IMR-90 (cell line): ENCODE data around the gene GAS2L2. TPM values are rescaled to one million over a fixed set of nuclear protein-coding genes. Genes with fewer than 3 reads are reported as not detected.

Experiments used
- ATAC-seq: fragments of 200-7000 bp; cut with Tn5 transposase; 2 replicates; pipeline ENCODE4 v1.9.1; 2020; ENCODE audit warnings: low read depth, mild to moderate bottlenecking, moderate library complexity
- BruUV-seq: library from RNA; stranded (reverse); fragments of 400-500 nt; replicated peaks from 2 replicates; lab custom pipeline; 2021; lab: Mats Ljungman, UMichigan
- CTCF ChIA-PET: fragments of 300-600 bp; formaldehyde crosslinking; extraction: SDS; loops from one replicate; lab custom pipeline; 2021; ENCODE audit warnings: antibody characterized with exemption; lab: Yijun Ruan, JAX
- POLR2A ChIA-PET: fragments of 300-600 bp; sonication (Branson Sonifier 250); formaldehyde crosslinking; loops from one replicate; lab custom pipeline; 2022; ENCODE audit warnings: antibody characterized with exemption; ENCODE audit not compliant: unreplicated experiment; lab: Charles Lee
- DNase-seq: peaks from one replicate; pipeline ENCODE4 v3.0.0; 2013
- H2AFZ ChIP-seq: replicated peaks from 2 replicates; pipeline ENCODE3; 2013; ENCODE audit warnings: low read length, mild to moderate bottlenecking; ENCODE audit not compliant: poor library complexity
- H2AK5ac ChIP-seq: 2 replicates; pipeline ENCODE4 v1.6.1; 2013; ENCODE audit warnings: low read depth, low read length, inconsistent platforms
- H2AK9ac ChIP-seq: replicated peaks from 2 replicates; pipeline ENCODE3; 2013; ENCODE audit warnings: mild to moderate bottlenecking, low read depth, low read length, moderate library complexity; ENCODE audit not compliant: poor library complexity
- H2BK120ac ChIP-seq: 2 replicates; pipeline ENCODE4 v1.6.1; 2013; ENCODE audit warnings: low read depth, low read length, inconsistent platforms
- H2BK15ac ChIP-seq: 3 replicates; pipeline ENCODE4 v1.6.1; 2013; ENCODE audit warnings: low read depth, low read length, inconsistent platforms
- H2BK20ac ChIP-seq: 2 replicates; pipeline ENCODE4 v1.6.1; 2013; ENCODE audit warnings: low read depth, mild to moderate bottlenecking, inconsistent platforms, low read length, moderate library complexity
- H2BK5ac ChIP-seq: 2 replicates; pipeline ENCODE4 v1.6.1; 2013; ENCODE audit warnings: mild to moderate bottlenecking, low read depth, low read length, inconsistent platforms; ENCODE audit not compliant: poor library complexity, severe bottlenecking
- H3K14ac ChIP-seq: replicated peaks from 2 replicates; pipeline ENCODE4 v1.6.1; 2013; ENCODE audit warnings: low read depth, low read length, inconsistent platforms
- H3K18ac ChIP-seq: 2 replicates; pipeline ENCODE4 v1.6.1; 2013; ENCODE audit warnings: low read depth, low read length, control low read depth
- H3K23ac ChIP-seq: 2 replicates; pipeline ENCODE4 v1.6.1; 2013; ENCODE audit warnings: low read depth, low read length, inconsistent platforms
- H3K27ac ChIP-seq: 2 replicates; pipeline ENCODE4 v1.5.1; 2013; ENCODE audit warnings: mild to moderate bottlenecking, control low read depth, low read length; ENCODE audit not compliant: insufficient read depth
- H3K27me3 ChIP-seq: 2 replicates; pipeline ENCODE4 v1.6.1; 2013; ENCODE audit warnings: low read length; ENCODE audit not compliant: control insufficient read depth, insufficient read depth
- H3K36me3 ChIP-seq: 2 replicates; pipeline ENCODE4 v1.6.1; 2013; ENCODE audit warnings: low read length, mixed read lengths; ENCODE audit not compliant: control insufficient read depth, insufficient read depth
- H3K4ac ChIP-seq: 2 replicates; pipeline ENCODE4 v1.6.1; 2013; ENCODE audit warnings: low read depth, low read length, inconsistent platforms
- H3K4me1 ChIP-seq: 2 replicates; pipeline ENCODE4 v1.6.1; 2013; ENCODE audit warnings: low read length, mixed read lengths; ENCODE audit not compliant: control insufficient read depth, insufficient read depth
- H3K4me2 ChIP-seq: 2 replicates; pipeline ENCODE4 v1.6.1; 2013; ENCODE audit warnings: low read depth, mild to moderate bottlenecking, control low read depth, low read length, moderate library complexity
- H3K4me3 ChIP-seq: 2 replicates; pipeline ENCODE4 v1.5.1; 2013; ENCODE audit warnings: low read depth, mild to moderate bottlenecking, control low read depth, low read length, moderate library complexity; ENCODE audit not compliant: insufficient read depth
- H3K56ac ChIP-seq: 2 replicates; pipeline ENCODE4 v1.6.1; 2013; ENCODE audit warnings: low read length, inconsistent platforms; ENCODE audit not compliant: insufficient read depth; ENCODE audit errors: extremely low read depth
- H3K79me1 ChIP-seq, 2 experiments: 2 replicates each; pipeline ENCODE4 v1.6.1; 2013; ENCODE audit warnings: low read length in 2 of 2, inconsistent platforms in 1 of 2, low read depth in 1 of 2
- H3K9ac ChIP-seq: 2 replicates; pipeline ENCODE4 v1.6.1; 2013; ENCODE audit warnings: low read depth, low read length, control low read depth
- H3K9me1 ChIP-seq: 2 replicates; pipeline ENCODE4 v1.6.1; 2013; ENCODE audit warnings: low read length, inconsistent platforms; ENCODE audit not compliant: insufficient read depth
- H3K9me3 ChIP-seq: 2 replicates; pipeline ENCODE4 v1.6.1; 2013; ENCODE audit warnings: low read length; ENCODE audit not compliant: control insufficient read depth, insufficient read depth
- H4K20me1 ChIP-seq: 2 replicates; pipeline ENCODE4 v1.6.1; 2013; ENCODE audit warnings: low read length, inconsistent platforms; ENCODE audit not compliant: insufficient read depth
- H4K5ac ChIP-seq: 2 replicates; pipeline ENCODE4 v1.6.1; 2013; ENCODE audit warnings: mild to moderate bottlenecking, low read depth, low read length, control low read depth
- H4K8ac ChIP-seq, 2 experiments: 2 replicates each; pipeline ENCODE4 v1.6.1; 2013; ENCODE audit warnings: low read depth in 2 of 2, low read length in 2 of 2, control low read depth in 1 of 2, inconsistent platforms in 1 of 2
- H4K91ac ChIP-seq: 2 replicates; pipeline ENCODE4 v1.6.1; 2013; ENCODE audit warnings: low read depth, low read length, inconsistent platforms; ENCODE audit not compliant: insufficient read depth
- CEBPB ChIP-seq: IDR thresholded peaks from 2 replicates; pipeline ENCODE4 v1.6.1; 2012; ENCODE audit warnings: low read depth, low read length, improper control_type of control experiment
- CHD1 ChIP-seq: IDR thresholded peaks from 2 replicates; pipeline ENCODE4 v1.6.1; 2012; ENCODE audit warnings: low read depth, low read length, improper control_type of control experiment
- MAFK ChIP-seq: IDR thresholded peaks from 2 replicates; pipeline ENCODE4 v1.6.1; 2012; ENCODE audit warnings: low read depth, low read length, improper control_type of control experiment
- MAZ ChIP-seq: IDR thresholded peaks from 2 replicates; pipeline ENCODE4 v1.6.1; 2012; ENCODE audit warnings: low read depth, mild to moderate bottlenecking, low read length, improper control_type of control experiment, moderate library complexity, borderline replicate concordance
- WGBS, 2 experiments: methylation state at CpG; one replicate each; pipeline versions ENCODE4 v1.1.5 to v1.1.7; 2013; ENCODE audit warnings: missing lambda C conversion rate in 2 of 2; ENCODE audit not compliant: insufficient read length in 1 of 2; ENCODE audit errors: extremely low coverage in 2 of 2; 5-methylcytosine and 5-hydroxymethylcytosine counted together
- dilution Hi-C: fragments of 300-500 bp; cut with HindIII; formaldehyde crosslinking; loops from one replicate; pipeline ENCODE4 v1.14.3; 2018; ENCODE audit warnings: low sequenced_read_pairs; ENCODE audit not compliant: unreplicated experiment
- in situ Hi-C: fragments of 300-500 bp; cut with MboI; formaldehyde crosslinking; loops from 3 replicates; pipeline ENCODE4 v1.14.3; 2019; ENCODE audit warnings: low sequenced_read_pairs, inconsistent platforms, mixed read lengths
- intact Hi-C: fragments of 100-400 bp; cut with micrococcal nuclease; formaldehyde crosslinking; loops from 2 replicates; pipeline ENCODE4 v1.10.0; 2022
- polyA plus RNA-seq, 3 experiments: library from polyadenylated mRNA; depleted of rRNA; stranded (reverse); fragments of >200 nt; gene quantifications; 2 replicates each; pipeline ENCODE4 v1.2.3, GENCODE V29; 2012; ENCODE audit warnings: low replicate concordance in 1 of 3
- total RNA-seq: library from RNA; depleted of rRNA; stranded (reverse); fragments of >200 nt; gene quantifications from 2 replicates; pipeline ENCODE4 v1.2.3, GENCODE V29; 2012

The GAS2L2 gene
- total and polyA plus RNA-seq, 2 of the 4 experiments (the other 2 are of a cell fraction), result 0.02 TPM; not detected in 1

DNA sequence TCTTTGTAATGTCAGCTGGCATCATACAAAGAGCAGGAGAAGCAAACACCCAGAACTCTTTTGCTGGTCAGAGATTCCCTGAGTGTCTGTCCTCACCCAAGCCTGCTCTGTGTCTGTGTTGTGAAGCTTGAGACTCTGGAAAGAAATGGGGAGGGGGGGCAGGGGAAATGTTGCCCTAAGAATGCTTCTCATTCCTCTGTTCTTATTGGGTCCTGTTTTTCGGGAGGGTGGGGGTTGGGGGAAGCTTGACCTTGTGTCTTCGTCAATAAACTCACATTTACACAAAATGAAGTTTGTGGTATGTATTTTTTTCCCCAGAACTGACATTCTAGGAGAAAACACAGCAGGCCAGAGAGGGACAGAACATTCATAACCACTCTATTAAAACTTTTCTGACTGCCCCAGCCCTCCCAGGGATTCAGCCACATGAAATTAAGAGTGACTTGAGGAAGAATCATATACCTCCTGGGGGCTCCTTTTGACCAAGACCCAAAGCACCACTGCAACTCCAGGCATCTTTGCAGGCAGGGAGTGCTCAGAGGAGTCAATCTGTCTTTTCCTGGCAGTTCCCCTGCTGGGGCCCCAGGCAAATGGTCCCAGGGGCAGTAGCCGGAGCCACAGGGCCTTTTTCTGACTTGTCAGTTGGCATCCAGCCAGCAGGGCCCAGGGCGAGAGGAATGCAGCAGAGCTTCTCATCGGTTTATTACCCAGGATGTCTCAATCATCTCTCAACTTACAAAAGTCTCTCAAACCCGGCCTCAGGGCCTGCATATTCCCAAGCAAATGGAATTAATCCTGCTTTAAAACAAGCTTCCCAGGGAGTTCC lies 26.7 kb downstream of the GAS2L2 start:
- peak overlapping the region; percentile 91; the same call in 1 of the 2 replicates for H3K27ac ChIP-seq
- peaks cover 18% of the 10 kb centered on the region for H3K4me1 ChIP-seq
- ChIA-PET POLR2A (interaction anchor here (0.6 to 0.7 kb wide), 2 partner anchors 583 to 643 kb away, joined by 3 to 6 read pairs; no protein-coding TSS in a partner anchor), CTCF (interaction anchor here (0.7 kb wide), 1 partner anchor 21 kb away, joined by 3 read pairs; no protein-coding TSS in a partner anchor)
- H3K56ac ChIP-seq, result no peak overlapping the region
- H3K14ac ChIP-seq, result peak overlapping the region; percentile 81
- in situ Hi-C loops (loop anchor here (25.0 kb wide), 1 partner anchor 364 kb away; the partner anchor contains the start of gene SLFN11), intact Hi-C loops (no loop called here), dilution Hi-C loops (no loop called here)
- WGBS, 2 experiments, result 0% methylated on average over 1 of the region's 6 CpGs; no CpG with 5 or more reads in 1 of the 2 experiments
- H2BK120ac ChIP-seq, result peak overlapping the region; percentile 30; the same call in 1 of the 2 replicates
- peak overlapping the region; percentile 80 for H3K4ac ChIP-seq
- ATAC-seq (peak; percentile 71), DNase-seq (peak; percentile 88)
- peaks cover 0 to 24% of the 10 kb centered on the region in 2 experiments; a peak in 2 of 4 replicates for H3K79me1 ChIP-seq
- peak overlapping the region; percentile 83 for H2AK5ac ChIP-seq
- no peak overlapping the region for H3K4me3 ChIP-seq
- peaks cover 18% of the 10 kb centered on the region for H3K9me1 ChIP-seq
- H4K20me1 ChIP-seq, result peaks cover 13% of the 10 kb centered on the region; the same call in 1 of the 2 replicates
- H3K23ac ChIP-seq, result peak overlapping the region; percentile 64; the same call in 1 of the 2 replicates
- peak overlapping the region; percentile 58; the same call in 1 of the 2 replicates for H4K5ac ChIP-seq
- peak overlapping the region; percentile 30; the same call in 1 of the 2 replicates for H4K91ac ChIP-seq
- peak overlapping the region; percentile 56 for H3K9ac ChIP-seq
- H3K9me3 ChIP-seq, result no peaks in the 10 kb centered on the region
- peak overlapping the region; percentile 26; the same call in 1 of the 3 replicates for H2BK15ac ChIP-seq
- peaks cover 17% of the 10 kb centered on the region for H3K36me3 ChIP-seq
- H3K27me3 ChIP-seq, result no peaks in the 10 kb centered on the region
- peak overlapping the region; percentile 28 for H2AFZ ChIP-seq
- peak overlapping the region; percentile 73 for H2BK5ac ChIP-seq
- peak overlapping the region; percentile 50 for H3K4me2 ChIP-seq
- peak overlapping the region; percentile 49; the same call in 1 of the 2 replicates for H3K18ac ChIP-seq
- TF ChIP-seq MAZ (0 out of 2 replicates have a peak, but pooled peaks have one; percentile 15), MAFK (no peak), CEBPB (peak; percentile 55), CHD1 (no peak)
- H4K8ac ChIP-seq, result peak overlapping the region in 1 of 2 experiments; percentile 57; a peak in 1 of 4 replicates
- 0 out of 2 replicates have a peak overlapping the region, but pooled peaks have one; percentile 47 for H2BK20ac ChIP-seq
- H2AK9ac ChIP-seq, result peak overlapping the region; percentile 25
- no TSS peak for BruUV-seq
